Erythroblast (primary cell): Measurements from ENCODE around the gene PTPRD.

Experiments used
- GATA1 ChIP-seq: IDR thresholded peaks from 2 replicates; pipeline ENCODE4 v1.6.1; 2011; ENCODE audit warnings: low read depth, mild to moderate bottlenecking, control low read depth, low read length, moderate library complexity
- POLR2A ChIP-seq: IDR thresholded peaks from 2 replicates; pipeline ENCODE4 v1.6.1; 2011; ENCODE audit warnings: mild to moderate bottlenecking, low read length

GRCh38 chr9:10586407-10586806 lies 26.4 kb downstream of the PTPRD start:
- no peak for TF ChIP-seq POLR2A
- TF ChIP-seq GATA1: no peak
